HepG2 (cell line): ENCODE measurements around the gene IL9R. TPM values are rescaled to one million over a fixed set of nuclear protein-coding genes. Genes with fewer than 3 reads are reported as not detected.
"Not testable (repeated sequence)": the region's sequence is repeated elsewhere in the genome, so short reads cannot be mapped to it uniquely, and the experiment has no call there.

Experiments
- ATAC-seq: fragments of 200-7000 bp; cut with Tn5 transposase; 3 replicates; pipeline ENCODE4 v1.9.1; 2020; ENCODE audit warnings: mild to moderate bottlenecking, moderate library complexity
- BruUV-seq: library from RNA; stranded (reverse); fragments of 400-500 nt; replicated peaks from 2 replicates; lab custom pipeline; 2021; lab: Mats Ljungman, UMichigan
- CTCF ChIA-PET: fragments of 300-600 bp; formaldehyde crosslinking; extraction: SDS; loops from one replicate; lab custom pipeline; 2021; ENCODE audit warnings: low total read pairs, inconsistent platforms, low intra/inter-chr PET ratio; lab: Yijun Ruan, JAX
- POLR2A ChIA-PET: fragments of 350-600 bp; sonication (Branson Sonifier 250); formaldehyde crosslinking; loops from one replicate; lab custom pipeline; 2020; ENCODE audit warnings: antibody characterized with exemption, inconsistent platforms; lab: Yijun Ruan, JAX
- DNase-seq: peaks from one replicate; pipeline ENCODE4 v3.0.0-alpha.2; 2015; ENCODE audit warnings: low spot score
- FAIRE-seq: peaks from 3 replicates; lab custom pipeline; 2011; peaks lifted over from hg19 to GRCh38; lab: Jason Lieb, UNC
- H2AFZ ChIP-seq: one replicate; pipeline ENCODE4 v1.6.1; 2011; ENCODE audit warnings: low read length, inconsistent platforms
- H3K27ac ChIP-seq: fragments of 300-600 bp; 3 replicates; pipeline ENCODE4 v1.8.0; 2011; ENCODE audit warnings: mixed run types, mild to moderate bottlenecking, mixed read lengths, low read length, inconsistent platforms; ENCODE audit not compliant: insufficient read depth; ENCODE audit errors: extremely low read length
- H3K27me3 ChIP-seq, 2 experiments: fragments of 200-600 bp in 1 of 2; 2 replicates in 1 of 2; 3 replicates in 1 of 2; pipeline versions ENCODE4 v1.6.0 to v1.8.0; 2011; ENCODE audit warnings: low read length in 2 of 2, mild to moderate bottlenecking in 2 of 2, moderate library complexity in 2 of 2, inconsistent platforms in 1 of 2; ENCODE audit not compliant: insufficient read depth in 2 of 2, control insufficient read depth in 1 of 2
- H3K36me3 ChIP-seq, 2 experiments: fragments of 200-600 bp in 1 of 2; replicated peaks in 1 of 2; 2 replicates in 1 of 2; 3 replicates in 1 of 2; pipeline versions ENCODE4 v1.5.1 to v1.8.0; 2011; ENCODE audit warnings: low read length in 2 of 2, inconsistent platforms in 1 of 2; ENCODE audit not compliant: insufficient read depth in 2 of 2, control insufficient read depth in 1 of 2
- H3K4me1 ChIP-seq: 2 replicates; pipeline ENCODE4 v1.5.1; 2012; ENCODE audit warnings: low read length, inconsistent platforms; ENCODE audit not compliant: insufficient read depth
- H3K4me2 ChIP-seq: 2 replicates; pipeline ENCODE4 v1.6.0; 2011; ENCODE audit warnings: low read depth, low read length, inconsistent platforms
- H3K4me3 ChIP-seq, 3 experiments: fragments of 200-600 bp in 1 of 3; sonication (generic), shearing (Covaris generic) in 1 of 3; replicated peaks in 1 of 3; 2 replicates each; pipeline ENCODE4 v1.5.1; 2011 to 2016; ENCODE audit warnings: low read length in 3 of 3, inconsistent platforms in 2 of 3, low read depth in 2 of 3, mild to moderate bottlenecking in 2 of 3, control low read depth in 1 of 3, mixed read lengths in 1 of 3; ENCODE audit not compliant: insufficient read depth in 1 of 3
- H3K79me2 ChIP-seq: one replicate; pipeline ENCODE4 v1.6.1; 2011; ENCODE audit warnings: low read length, inconsistent platforms; ENCODE audit not compliant: insufficient read depth
- H3K9ac ChIP-seq: 2 replicates; pipeline ENCODE4 v1.6.0; 2011; ENCODE audit warnings: mild to moderate bottlenecking, low read depth, low read length, inconsistent platforms; ENCODE audit not compliant: insufficient read depth
- H3K9me3 ChIP-seq: 2 replicates; pipeline ENCODE4 v1.5.1; 2012; ENCODE audit warnings: mild to moderate bottlenecking, low read length
- H4K20me1 ChIP-seq: 2 replicates; pipeline ENCODE4 v1.6.0; 2011; ENCODE audit warnings: inconsistent platforms, mild to moderate bottlenecking, low read length, moderate library complexity; ENCODE audit not compliant: insufficient read depth
- KDM3A ChIP-seq: IDR thresholded peaks from 2 replicates; pipeline ENCODE4 v1.6.1; 2018; ENCODE audit warnings: low read depth, missing compliant biosample characterization
- MED1 ChIP-seq: sonication (generic); formaldehyde crosslinking; IDR thresholded peaks from 2 replicates; pipeline ENCODE4 v1.4.0; 2020; ENCODE audit warnings: missing genetic modification reagents
- MXI1 ChIP-seq: IDR thresholded peaks from 3 replicates; pipeline ENCODE4 v1.6.1; 2012; ENCODE audit warnings: low read depth, low read length, inconsistent platforms, borderline replicate concordance
- RBFOX2 ChIP-seq: fragments of 200-400 bp; formaldehyde crosslinking; IDR thresholded peaks from 2 replicates; pipeline ENCODE4 v1.6.1; 2017; ENCODE audit warnings: low read depth, mild to moderate bottlenecking, low read length
- ZNF10 ChIP-seq: sonication (generic); formaldehyde crosslinking; IDR thresholded peaks from 2 replicates; pipeline ENCODE4 v1.4.0; 2020; ENCODE audit warnings: mild to moderate bottlenecking, low read depth, missing genetic modification reagents, borderline replicate concordance
- ZNF260 ChIP-seq: sonication (generic); formaldehyde crosslinking; IDR thresholded peaks from 2 replicates; pipeline ENCODE4 v1.4.0; 2020; ENCODE audit warnings: missing genetic modification reagents, low read depth, mild to moderate bottlenecking, borderline replicate concordance
- WGBS: methylation state at CpG from one replicate; pipeline ENCODE4 v1.1.6; 2017; ENCODE audit warnings: low lambda C conversion rate; 5-methylcytosine and 5-hydroxymethylcytosine counted together
- in situ Hi-C: cut with HindIII; loops from 2 replicates; pipeline ENCODE4 v1.10.0; 2017; ENCODE audit warnings: low pct_unique_long_range_greater_than_20kb; ENCODE audit not compliant: extremely low pct_ligation_motif_present
- intact Hi-C: fragments of 100-400 bp; cut with micrococcal nuclease; formaldehyde crosslinking; loops from one replicate; pipeline ENCODE4 v1.10.0; 2022; ENCODE audit not compliant: unreplicated experiment
- polyA plus RNA-seq, 8 experiments: library from polyadenylated mRNA; depleted of rRNA in 3 of 8; stranded (reverse) in 7 of 8; unstranded in 1 of 8; fragments of >200 nt; fragmentation: Illumina TruSeq in 4 of 8; extraction: Trizol in 4 of 8; gene quantifications; 2 replicates each; pipeline versions ENCODE4 v1.2.1 to v1.2.3, GENCODE V29; 2011 to 2016; ENCODE audit warnings: low read depth in 4 of 8, missing spikeins in 1 of 8, mixed read lengths in 1 of 8; ENCODE audit not compliant: insufficient read depth in 1 of 8
- total RNA-seq, 5 experiments: library from RNA; depleted of rRNA; stranded (reverse); fragments of >200 nt; fragmentation: Illumina TruSeq; extraction: Trizol; gene quantifications; 2 replicates each; pipeline ENCODE4 v1.2.3, GENCODE V29; 2016; ENCODE audit warnings: low read depth in 1 of 5
- TF ChIP-seq, protein P1 (sequence below): fragments of 450-650 bp; IDR thresholded peaks from 2 replicates; pipeline ENCODE4 v1.6.1; 2017

IL9R gene
- total and polyA plus RNA-seq, 2 of the 13 experiments (the other 11 are each of a cell fraction or from before 2014, with no cell fraction given) = not detected

GRCh38 chrX:156005144-156005543 lies 7.6 kb downstream of the IL9R start:
- Histone ChIP-seq H3K27me3 (no peaks in the 10 kb centered on the region), H3K27ac (no peak overlapping the region), H3K9ac (no peak overlapping the region), H3K4me3 (no peak overlapping the region), H3K4me1 (no peaks in the 10 kb centered on the region), H4K20me1 (no peaks in the 10 kb centered on the region), H3K36me3 (no peaks in the 10 kb centered on the region), H3K4me2 (no peak overlapping the region), H3K9me3 (no peaks in the 10 kb centered on the region), H2AFZ (no peak overlapping the region), H3K79me2 (no peaks in the 10 kb centered on the region)
- TF ChIP-seq RBFOX2 = no peak
- TF ChIP-seq ZNF10 (CRISPR knock-in tag) = no peak
- TF ChIP-seq MXI1 = no peak
- TF ChIP-seq MED1 (CRISPR knock-in tag) = no peak
- TF ChIP-seq KDM3A = no peak
- TF ChIP-seq ZNF260 = no peak
- TF ChIP-seq, protein P1, sequence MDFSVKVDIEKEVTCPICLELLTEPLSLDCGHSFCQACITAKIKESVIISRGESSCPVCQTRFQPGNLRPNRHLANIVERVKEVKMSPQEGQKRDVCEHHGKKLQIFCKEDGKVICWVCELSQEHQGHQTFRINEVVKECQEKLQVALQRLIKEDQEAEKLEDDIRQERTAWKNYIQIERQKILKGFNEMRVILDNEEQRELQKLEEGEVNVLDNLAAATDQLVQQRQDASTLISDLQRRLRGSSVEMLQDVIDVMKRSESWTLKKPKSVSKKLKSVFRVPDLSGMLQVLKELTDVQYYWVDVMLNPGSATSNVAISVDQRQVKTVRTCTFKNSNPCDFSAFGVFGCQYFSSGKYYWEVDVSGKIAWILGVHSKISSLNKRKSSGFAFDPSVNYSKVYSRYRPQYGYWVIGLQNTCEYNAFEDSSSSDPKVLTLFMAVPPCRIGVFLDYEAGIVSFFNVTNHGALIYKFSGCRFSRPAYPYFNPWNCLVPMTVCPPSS = no peak
- WGBS = 0% methylated on average over 1 of the region's 6 CpGs
- no TSS peak for BruUV-seq
- in situ Hi-C loops (no loop called here), intact Hi-C loops (no loop called here)
- ChIA-PET POLR2A (no interaction called here), CTCF (no interaction called here)
- DNase-seq (no peak), FAIRE-seq (no peak), ATAC-seq (no peak)

GRCh38 chrX:156006468-156006867 lies 9.0 kb downstream of the IL9R start:
- in situ Hi-C loops, H4K20me1 ChIP-seq, H3K4me2 ChIP-seq, H3K9ac ChIP-seq, FAIRE-seq, BruUV-seq, ATAC-seq, H3K4me1 ChIP-seq, POLR2A ChIA-PET, CTCF ChIA-PET, H3K79me2 ChIP-seq, DNase-seq, H3K27me3 ChIP-seq, H3K4me3 ChIP-seq, H3K36me3 ChIP-seq, H3K27ac ChIP-seq, intact Hi-C loops, H2AFZ ChIP-seq, H3K9me3 ChIP-seq: not testable (repeated sequence)
- 2% methylated on average over 4 of the region's 8 CpGs for WGBS

- H3K27ac ChIP-seq, BruUV-seq, H3K4me1 ChIP-seq, H2AFZ ChIP-seq, CTCF ChIA-PET, H3K36me3 ChIP-seq, POLR2A ChIA-PET, H3K4me3 ChIP-seq, ATAC-seq, H3K4me2 ChIP-seq, in situ Hi-C loops, H4K20me1 ChIP-seq, FAIRE-seq, H3K27me3 ChIP-seq, intact Hi-C loops, DNase-seq, H3K79me2 ChIP-seq, H3K9ac ChIP-seq, H3K9me3 ChIP-seq: not testable (repeated sequence)
- WGBS = 29% methylated on average over 4 of the region's 7 CpGs
Measured at GRCh38 chrX:156008379-156008778, 10.9 kb downstream of the IL9R start.
